Neuron (in vitro differentiated cells): ENCODE measurements around the gene AGPAT4.

ENCODE experiments used
- H2AFZ ChIP-seq: one replicate; pipeline ENCODE4 v1.6.1; 2013; ENCODE audit warnings: low read depth, mild to moderate bottlenecking, inconsistent platforms, low read length, moderate library complexity
- H3K27me3 ChIP-seq: one replicate; pipeline ENCODE4 v1.6.1; 2013; ENCODE audit warnings: low read length; ENCODE audit not compliant: insufficient read depth
- H3K36me3 ChIP-seq: one replicate; pipeline ENCODE4 v1.6.1; 2013; ENCODE audit warnings: low read length; ENCODE audit not compliant: insufficient read depth
- H3K4me1 ChIP-seq: one replicate; pipeline ENCODE4 v1.6.1; 2013; ENCODE audit warnings: low read length; ENCODE audit not compliant: insufficient read depth
- H3K4me3 ChIP-seq: 2 replicates; pipeline ENCODE4 v1.5.1; 2013; ENCODE audit warnings: mild to moderate bottlenecking, low read length, moderate library complexity
- H3K9me3 ChIP-seq: one replicate; pipeline ENCODE4 v1.6.1; 2013; ENCODE audit warnings: low read length

Gene AGPAT4

DNA sequence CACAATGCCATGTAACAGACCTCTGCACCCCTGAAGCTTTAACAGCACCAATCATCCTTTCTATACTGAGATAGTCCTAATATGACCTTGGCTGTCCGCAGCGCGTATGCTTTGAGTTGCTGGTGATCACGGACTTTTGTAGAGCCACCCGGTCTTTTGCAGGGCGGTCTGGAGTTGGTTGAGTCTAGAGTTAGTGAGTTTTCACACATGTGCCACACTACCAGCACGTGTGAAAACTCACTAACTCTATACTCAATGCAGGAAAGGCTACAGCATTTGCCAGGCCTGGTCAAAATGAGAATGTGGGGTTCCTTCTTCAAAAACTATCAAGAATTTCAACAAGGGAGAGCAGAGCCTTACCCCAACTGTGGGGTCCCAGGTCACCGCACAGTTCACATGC lies 14.6 kb downstream of the AGPAT4 start:
- Histone ChIP-seq H3K27me3 (no peaks in the 10 kb centered on the region), H3K4me1 (no peaks in the 10 kb centered on the region), H3K36me3 (peaks cover 40% of the 10 kb centered on the region), H2AFZ (no peak overlapping the region), H3K4me3 (no peak overlapping the region), H3K9me3 (peaks cover 11% of the 10 kb centered on the region)

DNA sequence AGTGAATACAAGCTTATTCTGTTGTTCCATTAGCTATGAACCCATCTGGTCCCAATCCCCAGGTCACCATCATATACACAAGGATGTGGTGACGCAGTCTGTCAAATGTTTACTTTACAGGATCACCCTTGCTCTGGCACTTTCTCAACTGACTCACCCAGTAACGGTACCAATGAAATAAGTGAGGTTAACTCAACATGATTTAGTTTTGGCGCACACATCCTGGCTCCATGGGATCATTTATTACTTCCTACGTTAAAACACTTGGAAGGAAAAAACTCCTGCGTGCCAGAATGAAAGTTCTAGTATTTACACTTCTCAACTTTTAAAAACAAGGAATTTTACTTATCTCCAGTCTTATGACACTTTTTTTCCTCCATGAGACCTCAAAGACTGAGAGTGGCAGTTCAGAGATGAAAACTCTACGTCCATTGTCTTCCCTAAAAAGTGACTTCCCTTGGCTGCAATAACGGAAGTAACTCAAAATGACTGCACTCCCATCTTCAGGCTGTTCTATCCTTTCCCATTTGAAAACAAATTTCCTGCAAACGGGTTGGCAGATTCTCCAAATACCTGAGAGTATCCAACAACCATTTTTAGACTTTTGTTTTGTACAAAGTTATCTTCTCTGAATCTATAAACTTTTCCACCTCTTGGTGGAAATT lies 15.9 kb downstream of the AGPAT4 start:
- Histone ChIP-seq H3K9me3 (peaks cover 11% of the 10 kb centered on the region), H3K4me3 (no peak overlapping the region), H2AFZ (no peak overlapping the region), H3K4me1 (no peaks in the 10 kb centered on the region), H3K27me3 (no peaks in the 10 kb centered on the region), H3K36me3 (peaks cover 30% of the 10 kb centered on the region)

DNA sequence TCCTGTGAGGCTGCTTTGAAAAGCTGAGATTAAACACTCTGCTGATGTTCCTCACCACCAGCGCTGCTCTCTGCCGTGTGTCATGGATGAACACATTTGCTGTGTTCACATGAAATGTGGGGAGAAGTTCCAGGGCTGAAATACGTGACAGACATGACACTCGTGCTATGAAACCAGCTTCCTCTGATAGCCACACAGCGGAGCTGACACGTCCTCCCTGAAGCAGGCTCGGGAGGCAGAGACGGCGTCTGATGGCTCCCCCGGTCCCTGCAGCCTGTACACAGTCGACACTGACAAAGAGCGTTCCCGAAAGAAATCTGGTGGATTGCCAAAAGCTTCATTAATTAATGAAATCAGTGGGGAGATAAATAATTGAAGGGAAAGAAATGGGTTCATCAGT lies 17.5 kb downstream of the AGPAT4 start:
- Histone ChIP-seq H3K36me3 (peaks cover 22% of the 10 kb centered on the region), H2AFZ (no peak overlapping the region), H3K4me3 (no peak overlapping the region), H3K9me3 (peaks cover 11% of the 10 kb centered on the region), H3K4me1 (peaks cover 11% of the 10 kb centered on the region), H3K27me3 (no peaks in the 10 kb centered on the region)

DNA sequence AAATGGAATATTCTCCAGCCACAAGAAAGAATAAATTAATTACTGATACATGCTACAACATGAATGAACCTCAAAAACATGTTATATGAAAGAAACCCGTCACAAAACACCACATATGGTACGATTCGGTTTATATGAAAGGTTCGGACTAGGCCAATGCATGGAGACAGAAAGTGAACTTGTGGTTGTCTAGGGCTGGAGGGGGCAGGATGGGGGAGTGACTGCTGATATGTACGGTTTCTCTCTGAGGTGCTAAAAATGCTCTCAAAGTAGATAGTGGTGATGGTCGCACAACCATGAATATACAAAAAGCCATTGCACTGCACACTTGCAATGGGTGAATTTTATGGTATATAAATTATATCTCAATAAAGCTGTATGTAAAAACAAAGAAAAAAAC lies 18.3 kb downstream of the AGPAT4 start:
- Histone ChIP-seq H3K27me3 (no peaks in the 10 kb centered on the region), H3K4me3 (no peak overlapping the region), H3K36me3 (peaks cover 13% of the 10 kb centered on the region), H3K4me1 (peaks cover 18% of the 10 kb centered on the region), H2AFZ (no peak overlapping the region), H3K9me3 (peaks cover 8% of the 10 kb centered on the region)

DNA sequence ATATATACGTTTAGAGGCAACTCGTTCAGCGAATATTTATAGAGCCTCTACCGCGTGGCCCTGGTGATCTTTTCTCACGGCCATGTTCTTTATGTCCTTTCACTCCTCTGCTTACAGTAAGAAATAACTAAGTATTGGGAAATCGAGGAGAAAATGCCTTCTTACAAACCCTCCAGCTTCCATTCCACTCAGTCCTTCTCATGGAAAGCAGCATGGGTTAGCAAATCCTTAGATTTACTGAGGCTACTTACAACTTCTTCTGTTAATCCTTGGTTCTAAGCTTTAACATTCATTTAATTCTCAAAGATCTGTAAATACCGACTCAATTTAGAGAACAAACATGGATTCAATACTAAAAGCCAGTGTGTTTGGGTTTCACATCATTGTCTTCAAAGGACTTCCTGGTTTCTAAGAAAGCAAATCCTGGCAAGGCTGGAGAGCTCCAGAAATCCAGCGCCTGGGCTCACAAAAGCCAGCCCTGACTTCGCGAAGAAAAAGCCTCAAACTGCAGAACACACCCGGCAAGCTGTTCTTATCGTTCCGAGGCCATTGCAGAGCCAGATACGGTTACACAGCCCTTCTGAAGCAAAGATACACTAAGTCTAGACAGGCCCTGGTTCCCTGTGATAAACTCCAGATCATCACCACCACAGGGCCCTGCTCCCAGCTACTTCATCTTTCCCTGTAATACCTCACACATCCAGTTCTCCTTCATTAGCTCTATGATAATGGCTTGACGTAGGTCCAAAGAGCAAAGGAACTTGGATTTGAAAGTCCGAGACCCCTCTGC lies 19.2 kb downstream of the AGPAT4 start:
- H3K4me3 ChIP-seq, result no peak overlapping the region
- H2AFZ ChIP-seq, result no peak overlapping the region
- peaks cover 18% of the 10 kb centered on the region for H3K4me1 ChIP-seq
- peaks cover 6% of the 10 kb centered on the region for H3K9me3 ChIP-seq
- H3K27me3 ChIP-seq, result no peaks in the 10 kb centered on the region
- H3K36me3 ChIP-seq, result peaks cover 9% of the 10 kb centered on the region

DNA sequence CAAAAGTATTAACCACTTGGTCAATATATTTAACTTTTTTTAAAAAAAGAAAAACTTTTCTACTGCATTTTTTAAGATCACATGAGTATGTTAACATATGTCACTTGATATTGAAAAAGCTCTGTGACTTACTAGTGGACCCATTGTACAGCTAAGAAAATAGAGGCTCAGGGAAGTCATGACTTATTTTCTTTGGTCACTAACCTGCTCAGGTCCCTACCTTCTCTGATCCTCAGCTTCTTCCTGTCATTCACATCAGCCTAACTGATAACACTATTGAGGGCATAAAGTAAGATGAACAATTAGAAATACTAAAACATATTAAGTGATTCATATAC lies 19.8 kb downstream of the AGPAT4 start:
- no peaks in the 10 kb centered on the region for H3K27me3 ChIP-seq
- no peak overlapping the region for H3K4me3 ChIP-seq
- peaks cover 10% of the 10 kb centered on the region for H3K9me3 ChIP-seq
- no peak overlapping the region for H2AFZ ChIP-seq
- peaks cover 3% of the 10 kb centered on the region for H3K36me3 ChIP-seq
- peaks cover 18% of the 10 kb centered on the region for H3K4me1 ChIP-seq

DNA sequence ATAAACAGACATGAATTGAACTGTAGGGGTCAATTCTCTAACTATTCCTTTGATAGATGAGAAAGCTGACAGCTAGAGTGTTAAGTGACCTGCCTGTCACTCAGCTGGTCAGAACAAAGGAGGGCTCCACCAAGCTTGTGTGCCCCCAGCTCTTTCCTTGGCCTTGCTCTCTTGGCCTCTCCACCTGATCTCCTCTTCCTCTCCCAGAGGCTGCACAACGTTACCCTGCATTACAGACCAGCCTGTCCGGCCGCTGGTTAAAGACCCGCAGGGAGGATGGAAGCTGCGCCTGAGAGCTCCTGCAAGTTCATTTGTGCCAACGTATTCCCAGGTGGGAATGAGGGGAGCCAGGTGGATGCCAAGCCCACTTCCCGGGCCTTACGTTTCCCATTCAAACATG lies 22.5 kb downstream of the AGPAT4 start:
- Histone ChIP-seq H3K4me3 (no peak overlapping the region), H3K9me3 (peaks cover 10% of the 10 kb centered on the region), H2AFZ (no peak overlapping the region)

DNA sequence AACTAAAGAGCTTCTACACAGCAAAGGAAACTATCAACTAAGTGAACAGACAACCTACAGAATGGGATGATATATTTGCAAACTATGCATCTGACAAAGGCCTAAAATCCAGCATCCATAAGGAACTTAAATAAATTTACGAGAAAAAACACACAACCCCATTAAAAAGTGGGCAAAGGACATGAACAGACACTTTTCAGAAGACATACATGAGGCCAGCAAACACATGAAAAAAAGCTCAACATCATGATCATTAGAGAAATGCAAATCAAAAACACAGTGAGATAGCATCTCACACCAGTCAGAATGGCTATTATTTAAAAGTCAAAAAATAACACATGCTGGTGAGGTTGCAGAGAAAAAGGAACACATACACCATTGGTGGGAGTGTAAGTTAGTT lies 24.5 kb downstream of the AGPAT4 start:
- H3K9me3 ChIP-seq, result peaks cover 7% of the 10 kb centered on the region
- no peaks in the 10 kb centered on the region for H3K27me3 ChIP-seq
- H3K4me1 ChIP-seq, result peaks cover 18% of the 10 kb centered on the region
- no peak overlapping the region for H3K4me3 ChIP-seq
- H3K36me3 ChIP-seq, result no peaks in the 10 kb centered on the region
- H2AFZ ChIP-seq, result no peak overlapping the region

More for the DNA sequence above, 22.5 kb downstream of the AGPAT4 start:
- Histone ChIP-seq H3K27me3 (no peaks in the 10 kb centered on the region), H3K4me1 (peaks cover 18% of the 10 kb centered on the region), H3K36me3 (peaks cover 3% of the 10 kb centered on the region)

DNA sequence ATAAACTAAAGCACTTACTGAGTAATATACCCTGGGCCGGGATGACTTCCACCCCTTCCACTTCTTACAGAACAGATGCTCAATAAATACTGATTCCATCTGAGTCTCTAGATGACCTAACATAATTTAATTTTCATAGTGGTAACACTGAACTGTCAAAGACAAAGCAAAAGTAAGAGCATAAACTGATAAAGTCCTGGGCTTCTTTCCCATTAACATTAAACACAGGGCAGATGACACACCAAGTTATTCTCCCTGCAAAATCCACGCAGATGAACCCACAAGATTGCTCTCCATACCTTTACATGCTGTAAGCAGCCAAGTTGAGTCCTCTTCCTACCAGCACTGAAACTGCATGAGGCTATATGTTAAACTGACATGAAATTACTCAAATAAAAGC lies 27.1 kb downstream of the AGPAT4 start:
- no peaks in the 10 kb centered on the region for H3K27me3 ChIP-seq

DNA sequence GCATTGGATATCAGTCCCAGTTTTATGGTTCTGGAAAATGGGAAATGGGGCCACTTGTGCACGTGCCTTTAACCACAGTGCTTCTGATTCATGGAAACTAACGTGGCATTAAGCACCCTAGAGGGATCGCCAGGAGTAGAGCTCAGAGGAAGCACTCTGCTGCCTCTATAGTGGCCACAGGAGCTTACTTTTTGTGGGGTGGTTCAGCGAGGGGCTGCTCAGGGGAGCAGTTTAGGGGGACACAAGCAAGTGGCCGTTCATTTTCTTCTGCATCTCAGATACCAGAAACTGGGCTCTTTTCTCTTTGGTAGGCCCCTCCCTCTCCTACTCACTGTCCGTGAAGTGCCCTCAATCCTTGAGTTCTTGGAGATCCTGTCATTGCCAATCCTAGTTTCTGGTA lies 28.5 kb downstream of the AGPAT4 start:
- no peak overlapping the region for H3K4me3 ChIP-seq
- H2AFZ ChIP-seq, result no peak overlapping the region
- no peaks in the 10 kb centered on the region for H3K27me3 ChIP-seq
- peaks cover 7% of the 10 kb centered on the region for H3K9me3 ChIP-seq
- H3K36me3 ChIP-seq, result no peaks in the 10 kb centered on the region
- H3K4me1 ChIP-seq, result peaks cover 9% of the 10 kb centered on the region

More for the DNA sequence above, 27.1 kb downstream of the AGPAT4 start:
- Histone ChIP-seq H3K4me3 (no peak overlapping the region), H3K4me1 (peaks cover 18% of the 10 kb centered on the region), H2AFZ (no peak overlapping the region), H3K36me3 (no peaks in the 10 kb centered on the region), H3K9me3 (peaks cover 7% of the 10 kb centered on the region)

DNA sequence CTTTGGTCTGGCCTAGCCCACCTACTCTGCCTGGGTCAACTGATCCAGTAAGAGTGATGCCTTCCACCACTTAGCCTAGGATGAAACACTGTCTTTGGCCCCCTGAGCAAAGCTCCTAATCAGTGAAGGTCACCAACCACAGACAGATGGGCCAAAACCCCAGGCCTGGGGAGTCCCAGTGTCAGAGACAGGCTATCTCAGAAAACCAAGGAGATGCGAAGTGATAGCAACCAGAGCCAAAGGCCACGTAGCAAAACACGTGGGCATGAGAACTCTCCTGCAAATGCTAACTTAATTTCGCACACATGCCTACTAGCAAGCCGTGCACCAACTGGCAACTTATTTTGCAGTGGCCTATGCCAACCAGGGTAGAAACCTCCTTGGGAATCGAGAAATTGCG lies 29.1 kb downstream of the AGPAT4 start:
- H3K36me3 ChIP-seq, result no peaks in the 10 kb centered on the region
- no peaks in the 10 kb centered on the region for H3K27me3 ChIP-seq
- no peak overlapping the region for H3K4me3 ChIP-seq
- H2AFZ ChIP-seq, result no peak overlapping the region
- peaks cover 9% of the 10 kb centered on the region for H3K4me1 ChIP-seq
- H3K9me3 ChIP-seq, result peaks cover 7% of the 10 kb centered on the region

DNA sequence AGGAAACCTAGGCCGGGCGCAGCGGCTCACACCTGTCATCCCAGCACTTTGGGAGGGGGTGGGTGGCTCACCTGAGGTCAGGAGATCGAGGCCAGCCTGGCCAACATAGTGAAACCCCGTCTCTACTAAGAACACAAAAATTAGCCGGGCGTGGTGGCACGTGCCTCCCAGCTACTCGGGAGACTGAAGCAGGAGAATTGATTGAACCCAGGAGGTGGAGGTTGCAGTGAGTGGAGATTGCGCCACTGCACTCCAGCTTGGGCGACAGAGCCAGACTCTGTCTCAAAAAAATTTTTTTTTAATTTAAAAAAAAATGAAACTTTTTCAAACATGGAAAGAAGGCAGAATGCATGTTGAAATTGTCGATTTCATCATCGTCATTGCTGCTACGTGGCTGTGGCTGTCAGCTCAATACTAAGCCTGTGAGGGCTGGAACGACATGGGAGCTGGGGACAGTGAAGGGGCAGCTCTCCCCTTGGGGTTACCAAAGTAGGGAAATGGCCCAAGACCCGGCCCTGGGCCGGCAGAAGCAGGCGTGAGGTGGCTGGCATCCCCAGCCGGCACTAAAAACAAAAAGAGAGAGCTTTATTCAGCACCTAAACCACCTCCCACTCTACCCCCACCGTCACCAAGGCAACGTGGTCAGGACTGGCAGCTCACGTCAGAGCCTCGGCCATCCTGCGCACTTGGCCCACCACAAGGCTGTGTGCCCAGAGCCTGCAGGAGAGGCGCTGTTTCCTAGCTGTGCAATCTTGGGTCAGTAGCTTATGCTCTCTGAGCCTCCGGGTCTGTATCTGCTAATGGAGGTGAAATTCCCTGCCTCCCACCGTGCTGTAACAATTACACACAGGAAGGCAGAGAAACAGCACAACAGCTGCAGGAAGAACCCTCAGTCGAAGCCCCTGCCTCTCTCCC lies 30.8 kb downstream of the AGPAT4 start:
- Histone ChIP-seq H3K4me3 (no peak overlapping the region), H3K27me3 (no peaks in the 10 kb centered on the region), H2AFZ (no peak overlapping the region), H3K4me1 (peaks cover 9% of the 10 kb centered on the region), H3K36me3 (peaks cover 7% of the 10 kb centered on the region), H3K9me3 (no peaks in the 10 kb centered on the region)

DNA sequence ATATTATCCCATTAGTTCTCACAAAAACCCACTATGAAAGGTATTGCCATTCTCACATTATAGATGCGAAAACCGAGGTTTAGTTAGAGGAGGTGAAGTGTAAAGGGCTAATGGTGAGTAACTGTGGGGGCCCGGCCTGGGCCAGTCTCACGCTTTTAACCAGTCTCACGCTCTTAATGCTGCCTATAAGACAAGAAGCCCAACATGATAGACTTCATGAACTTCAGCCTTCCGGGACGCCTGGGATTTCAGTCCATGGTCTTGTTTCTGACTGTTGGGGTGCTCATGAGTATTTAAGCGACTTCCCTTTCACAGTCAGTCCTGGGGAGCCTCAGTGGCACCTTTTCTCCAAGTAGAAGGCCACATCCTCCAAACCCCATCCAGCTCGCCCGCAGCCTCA lies 31.7 kb downstream of the AGPAT4 start:
- Histone ChIP-seq H3K36me3 (peaks cover 7% of the 10 kb centered on the region), H3K27me3 (no peaks in the 10 kb centered on the region), H2AFZ (no peak overlapping the region), H3K4me1 (peaks cover 9% of the 10 kb centered on the region), H3K9me3 (no peaks in the 10 kb centered on the region), H3K4me3 (no peak overlapping the region)
